Liver (tissue), 9 donors: Measurements from ENCODE around the gene SERINC4. TPM values are rescaled to one million over a fixed set of nuclear protein-coding genes. Genes with fewer than 3 reads are reported as not detected.

Experiments
- DNase-seq: peaks from one replicate; pipeline ENCODE4 v3.0.0-alpha.2; 2017; ENCODE audit warnings: low spot score
- H3K27ac ChIP-seq, 2 donors: one replicate each; pipeline ENCODE4 v1.7.0; 2013; ENCODE audit warnings: inconsistent platforms in 2 of 2, low read length in 2 of 2, control low read depth in 1 of 2, low read depth in 1 of 2, mild to moderate bottlenecking in 1 of 2
- H3K27me3 ChIP-seq, 4 donors: one replicate each; pipeline versions ENCODE4 v1.6.1 to v1.7.0; 2013; ENCODE audit warnings: low read length in 3 of 4, inconsistent platforms in 1 of 4, mild to moderate bottlenecking in 1 of 4, moderate library complexity in 1 of 4; ENCODE audit not compliant: control insufficient read depth in 4 of 4, insufficient read depth in 4 of 4
- H3K36me3 ChIP-seq, 4 donors: one replicate each; pipeline versions ENCODE4 v1.6.1 to v1.7.0; 2013; ENCODE audit warnings: low read length in 3 of 4, mild to moderate bottlenecking in 3 of 4, low read depth in 1 of 4, moderate library complexity in 1 of 4; ENCODE audit not compliant: control insufficient read depth in 4 of 4, insufficient read depth in 3 of 4
- H3K4me1 ChIP-seq, 4 donors: one replicate each; pipeline versions ENCODE4 v1.6.1 to v1.7.0; 2013; ENCODE audit warnings: low read length in 3 of 4, mild to moderate bottlenecking in 3 of 4, moderate library complexity in 1 of 4; ENCODE audit not compliant: control insufficient read depth in 4 of 4, insufficient read depth in 4 of 4
- H3K4me3 ChIP-seq, 3 donors: one replicate each; pipeline versions ENCODE4 v1.6.1 to v1.7.0; 2013; ENCODE audit warnings: low read length in 3 of 3, control low read depth in 1 of 3, low read depth in 1 of 3, mild to moderate bottlenecking in 1 of 3
- H3K9ac ChIP-seq, 2 donors: one replicate each; pipeline ENCODE4 v1.7.0; 2013; ENCODE audit warnings: low read length in 2 of 2, mild to moderate bottlenecking in 2 of 2, moderate library complexity in 2 of 2, control low read depth in 1 of 2, low read depth in 1 of 2
- H3K9me3 ChIP-seq, 4 donors: one replicate each; pipeline versions ENCODE4 v1.6.1 to v1.7.0; 2013; ENCODE audit warnings: low read length in 3 of 4; ENCODE audit not compliant: control insufficient read depth in 4 of 4
- CTCF ChIP-seq: fragments of 150-350 bp; IDR thresholded peaks from 2 replicates; pipeline ENCODE4 v1.5.1; 2017; ENCODE audit warnings: improper control_type of control experiment, low read depth, low read length; ENCODE audit not compliant: missing input control
- EGR1 ChIP-seq, 2 donors: IDR thresholded peaks; 2 replicates each; pipeline ENCODE4 v1.6.1; 2016 to 2018; ENCODE audit warnings: antibody characterized with exemption in 2 of 2, low read depth in 2 of 2
- FOXA1 ChIP-seq: IDR thresholded peaks from 2 replicates; pipeline ENCODE4 v1.6.1; 2016; ENCODE audit warnings: antibody characterized with exemption
- FOXA2 ChIP-seq: IDR thresholded peaks from 2 replicates; pipeline ENCODE4 v1.6.1; 2016; ENCODE audit warnings: antibody characterized with exemption
- GABPA ChIP-seq, 2 donors: IDR thresholded peaks in 1 of 2; conservative IDR thresholded peaks in 1 of 2; 2 replicates each; pipeline ENCODE4 v1.6.1; 2016; ENCODE audit warnings: antibody characterized with exemption in 2 of 2, mild to moderate bottlenecking in 1 of 2, moderate library complexity in 1 of 2
- HNF4A ChIP-seq, 2 donors: conservative IDR thresholded peaks; 2 replicates each; pipeline ENCODE4 v1.6.1; 2016; ENCODE audit warnings: antibody characterized with exemption in 2 of 2, mild to moderate bottlenecking in 2 of 2
- HNF4G ChIP-seq: IDR thresholded peaks from 2 replicates; pipeline ENCODE4 v1.6.1; 2016; ENCODE audit warnings: antibody characterized with exemption
- JUND ChIP-seq, 2 donors: IDR thresholded peaks; 2 replicates each; pipeline ENCODE4 v1.6.1; 2016; ENCODE audit warnings: antibody characterized with exemption in 2 of 2
- MAX ChIP-seq: IDR thresholded peaks from 2 replicates; pipeline ENCODE4 v1.6.1; 2016; ENCODE audit warnings: antibody characterized with exemption
- NR2F2 ChIP-seq: IDR thresholded peaks from 2 replicates; pipeline ENCODE4 v1.6.1; 2016; ENCODE audit warnings: antibody characterized with exemption
- RAD21 ChIP-seq, 2 donors: IDR thresholded peaks; 2 replicates each; pipeline ENCODE4 v1.6.1; 2016; ENCODE audit warnings: antibody characterized with exemption in 2 of 2, mild to moderate bottlenecking in 2 of 2
- RXRA ChIP-seq, 2 donors: IDR thresholded peaks; 2 replicates each; pipeline ENCODE4 v1.6.1; 2017 to 2018; ENCODE audit warnings: antibody characterized with exemption in 2 of 2, mild to moderate bottlenecking in 1 of 2
- SP1 ChIP-seq: IDR thresholded peaks from 2 replicates; pipeline ENCODE4 v1.6.1; 2018; ENCODE audit warnings: antibody characterized with exemption, mild to moderate bottlenecking
- TAF1 ChIP-seq: conservative IDR thresholded peaks from 2 replicates; pipeline ENCODE4 v1.6.1; 2016; ENCODE audit warnings: antibody characterized with exemption, mild to moderate bottlenecking
- YY1 ChIP-seq: IDR thresholded peaks from 2 replicates; pipeline ENCODE4 v1.6.1; 2016; ENCODE audit warnings: antibody characterized with exemption, mild to moderate bottlenecking
- ZBTB33 ChIP-seq: IDR thresholded peaks from 2 replicates; pipeline ENCODE4 v1.6.1; 2016; ENCODE audit warnings: antibody characterized with exemption
- WGBS: extraction: QIAGEN DNeasy Blood & Tissue Kit; methylation state at CpG from one replicate; pipeline ENCODE4 v1.1.7; 2013; 5-methylcytosine and 5-hydroxymethylcytosine counted together
- polyA plus RNA-seq, 2 donors: library from polyadenylated mRNA; stranded (reverse) in 1 of 2; unstranded in 1 of 2; fragments of 200-250 nt in 1 of 2; fragments of >200 nt in 1 of 2; fragmentation: Nextera tagmentation in 1 of 2; extraction: Ambion mirVana in 1 of 2; gene quantifications; one replicate each; pipeline versions ENCODE4 v1.2.1 to v1.2.3, GENCODE V29; 2013 to 2015
- total RNA-seq, 2 donors: library from RNA; depleted of rRNA; stranded (reverse); fragments of >200 nt; gene quantifications; one replicate each; pipeline ENCODE4 v1.2.3, GENCODE V29; 2014
- TF ChIP-seq, protein P1 (sequence below): IDR thresholded peaks from 2 replicates; pipeline ENCODE4 v1.6.1; 2016; ENCODE audit warnings: antibody characterized with exemption, mild to moderate bottlenecking
- TF ChIP-seq, protein P2 (sequence below): IDR thresholded peaks from 2 replicates; pipeline ENCODE4 v1.6.1; 2016; ENCODE audit warnings: antibody characterized with exemption
- donor health status: healthy.
- donor health status: healthy.
- donor health status: healthy.
- donor health status: healthy.
- donor health status: healthy.

The SERINC4 gene
- total and polyA plus RNA-seq, 4 donors, result 0.06 TPM; not detected in 3

GRCh38 chr15:43749690-43750345, 50.2 kb downstream of the SERINC4 start:
- DNase-seq, result no peak

DNA sequence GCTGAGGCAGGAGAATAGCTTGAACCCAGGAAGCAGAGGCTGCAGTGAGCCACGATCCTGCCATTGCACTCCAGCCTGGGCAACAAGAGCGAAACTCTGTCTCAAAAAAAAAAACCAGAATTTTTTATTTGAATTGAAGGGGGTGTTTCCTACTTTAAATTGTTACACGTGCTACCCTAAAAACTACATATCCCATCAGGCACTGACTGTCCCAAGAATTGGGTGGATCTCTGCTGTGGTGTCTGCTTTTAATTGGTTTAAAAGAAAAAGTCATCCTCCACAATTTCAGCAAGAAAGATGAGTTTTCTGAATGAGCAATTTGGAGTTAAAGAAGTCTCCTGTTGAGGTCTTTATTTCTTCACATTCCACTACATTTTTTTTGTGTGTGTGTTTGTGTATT, 51.6 kb downstream of the SERINC4 start:
- peak overlapping the region in 2 of 3 donors; percentile 17 to 24 for H3K4me3 ChIP-seq
- WGBS, result 44% methylated on average over 3 of the region's 3 CpGs

More at GRCh38 chr15:43749690-43750345, 50.2 kb downstream of the SERINC4 start:
- Histone ChIP-seq H3K27ac (peak overlapping the region; percentile 72 to 75), H3K9me3 (no peaks in the 10 kb centered on the region), H3K36me3 (peaks cover 3 to 17% (median 12%) of the 10 kb centered on the region in 4 donors), H3K4me3 (peak overlapping the region; percentile 37 to 62 (median 41)), H3K27me3 (no peaks in the 10 kb centered on the region), H3K4me1 (peaks cover 19 to 31% (median 27%) of the 10 kb centered on the region in 4 donors), H3K9ac (peak overlapping the region in 1 of 2 donors; percentile 61)
- 23% methylated on average over 12 of the region's 12 CpGs for WGBS
- TF ChIP-seq SP1 (peak; percentile 13), MAX (peak; percentile 11), TAF1 (no peak), FOXA1 (no peak)

More for the DNA sequence above, 51.6 kb downstream of the SERINC4 start:
- H3K27me3 ChIP-seq, result no peaks in the 10 kb centered on the region
- H3K9me3 ChIP-seq, result no peaks in the 10 kb centered on the region
- DNase-seq, result no peak
- H3K27ac ChIP-seq, result peak overlapping the region in 1 of 2 donors; percentile 12
- no peak overlapping the region for H3K9ac ChIP-seq
- H3K36me3 ChIP-seq, result peaks cover 0 to 6% (median 4%) of the 10 kb centered on the region in 4 donors
- peaks cover 16 to 31% (median 27%) of the 10 kb centered on the region in 4 donors for H3K4me1 ChIP-seq
- TF ChIP-seq MAX (no peak), RAD21 (IDR thresholded peaks at IDR 0.05) (no peak), FOXA1 (no peak), NR2F2 (no peak), RXRA (IDR thresholded peaks at IDR 0.05) (no peak), GABPA (IDR thresholded peaks at IDR 0.05 in 1 of 2, conservative IDR thresholded peaks at IDR 0.05 in 1 of 2) (no peak), SP1 (no peak), FOXA2 (no peak), ZBTB33 (no peak), TAF1 (no peak), YY1 (no peak), JUND (IDR thresholded peaks at IDR 0.05) (no peak), HNF4G (no peak), CTCF (no peak), HNF4A (conservative IDR thresholded peaks at IDR 0.05) (no peak), EGR1 (IDR thresholded peaks at IDR 0.05; ENCODE audit: low read depth in 2 of 2) (no peak)
- TF ChIP-seq, protein P1, sequence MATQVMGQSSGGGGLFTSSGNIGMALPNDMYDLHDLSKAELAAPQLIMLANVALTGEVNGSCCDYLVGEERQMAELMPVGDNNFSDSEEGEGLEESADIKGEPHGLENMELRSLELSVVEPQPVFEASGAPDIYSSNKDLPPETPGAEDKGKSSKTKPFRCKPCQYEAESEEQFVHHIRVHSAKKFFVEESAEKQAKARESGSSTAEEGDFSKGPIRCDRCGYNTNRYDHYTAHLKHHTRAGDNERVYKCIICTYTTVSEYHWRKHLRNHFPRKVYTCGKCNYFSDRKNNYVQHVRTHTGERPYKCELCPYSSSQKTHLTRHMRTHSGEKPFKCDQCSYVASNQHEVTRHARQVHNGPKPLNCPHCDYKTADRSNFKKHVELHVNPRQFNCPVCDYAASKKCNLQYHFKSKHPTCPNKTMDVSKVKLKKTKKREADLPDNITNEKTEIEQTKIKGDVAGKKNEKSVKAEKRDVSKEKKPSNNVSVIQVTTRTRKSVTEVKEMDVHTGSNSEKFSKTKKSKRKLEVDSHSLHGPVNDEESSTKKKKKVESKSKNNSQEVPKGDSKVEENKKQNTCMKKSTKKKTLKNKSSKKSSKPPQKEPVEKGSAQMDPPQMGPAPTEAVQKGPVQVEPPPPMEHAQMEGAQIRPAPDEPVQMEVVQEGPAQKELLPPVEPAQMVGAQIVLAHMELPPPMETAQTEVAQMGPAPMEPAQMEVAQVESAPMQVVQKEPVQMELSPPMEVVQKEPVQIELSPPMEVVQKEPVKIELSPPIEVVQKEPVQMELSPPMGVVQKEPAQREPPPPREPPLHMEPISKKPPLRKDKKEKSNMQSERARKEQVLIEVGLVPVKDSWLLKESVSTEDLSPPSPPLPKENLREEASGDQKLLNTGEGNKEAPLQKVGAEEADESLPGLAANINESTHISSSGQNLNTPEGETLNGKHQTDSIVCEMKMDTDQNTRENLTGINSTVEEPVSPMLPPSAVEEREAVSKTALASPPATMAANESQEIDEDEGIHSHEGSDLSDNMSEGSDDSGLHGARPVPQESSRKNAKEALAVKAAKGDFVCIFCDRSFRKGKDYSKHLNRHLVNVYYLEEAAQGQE, result no peak
- TF ChIP-seq, protein P2, sequence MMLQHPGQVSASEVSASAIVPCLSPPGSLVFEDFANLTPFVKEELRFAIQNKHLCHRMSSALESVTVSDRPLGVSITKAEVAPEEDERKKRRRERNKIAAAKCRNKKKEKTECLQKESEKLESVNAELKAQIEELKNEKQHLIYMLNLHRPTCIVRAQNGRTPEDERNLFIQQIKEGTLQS, result no peak
